Measurements from ENCODE around the gene DOLPP1.

DNA sequence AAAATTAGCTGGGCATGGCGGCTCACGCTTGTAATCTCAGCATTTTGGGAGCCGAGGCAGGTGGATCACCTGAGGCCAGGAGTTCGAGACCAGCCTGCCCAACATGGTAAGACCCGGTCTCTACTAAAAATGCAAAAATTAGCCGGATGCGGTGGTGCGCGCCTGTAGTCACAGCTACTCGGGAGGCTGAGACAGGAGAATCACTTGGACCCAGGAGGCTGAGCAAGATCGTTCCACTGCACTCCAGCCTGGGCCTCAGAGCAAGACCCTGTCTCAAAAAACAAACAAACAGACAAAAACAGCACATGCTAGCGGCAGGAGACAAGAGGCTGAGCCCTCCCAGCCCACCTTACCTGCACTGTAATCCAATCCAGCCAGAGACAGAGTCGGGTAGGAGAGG lies 1.1 kb upstream of the DOLPP1 start:
- TF ChIP-seq, protein P1, sequence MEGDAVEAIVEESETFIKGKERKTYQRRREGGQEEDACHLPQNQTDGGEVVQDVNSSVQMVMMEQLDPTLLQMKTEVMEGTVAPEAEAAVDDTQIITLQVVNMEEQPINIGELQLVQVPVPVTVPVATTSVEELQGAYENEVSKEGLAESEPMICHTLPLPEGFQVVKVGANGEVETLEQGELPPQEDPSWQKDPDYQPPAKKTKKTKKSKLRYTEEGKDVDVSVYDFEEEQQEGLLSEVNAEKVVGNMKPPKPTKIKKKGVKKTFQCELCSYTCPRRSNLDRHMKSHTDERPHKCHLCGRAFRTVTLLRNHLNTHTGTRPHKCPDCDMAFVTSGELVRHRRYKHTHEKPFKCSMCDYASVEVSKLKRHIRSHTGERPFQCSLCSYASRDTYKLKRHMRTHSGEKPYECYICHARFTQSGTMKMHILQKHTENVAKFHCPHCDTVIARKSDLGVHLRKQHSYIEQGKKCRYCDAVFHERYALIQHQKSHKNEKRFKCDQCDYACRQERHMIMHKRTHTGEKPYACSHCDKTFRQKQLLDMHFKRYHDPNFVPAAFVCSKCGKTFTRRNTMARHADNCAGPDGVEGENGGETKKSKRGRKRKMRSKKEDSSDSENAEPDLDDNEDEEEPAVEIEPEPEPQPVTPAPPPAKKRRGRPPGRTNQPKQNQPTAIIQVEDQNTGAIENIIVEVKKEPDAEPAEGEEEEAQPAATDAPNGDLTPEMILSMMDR (IDR thresholded peaks at IDR 0.05): no peak
- no peak for TF ChIP-seq POLR2A (IDR thresholded peaks at IDR 0.05)

Data from esophagus squamous epithelium (tissue), 4 donors.